SK-N-SH (cell line): Measurements from ENCODE around the gene FCGR3B.
"Not testable (repeated sequence)": the region's sequence is repeated elsewhere in the genome, so short reads cannot be mapped to it uniquely, and the experiment has no call there.

Experiments
- CTCF ChIP-seq: fragments of 200-600 bp; sonication (generic); IDR thresholded peaks from 2 replicates; pipeline ENCODE4 v1.6.1; 2017; ENCODE audit warnings: antibody characterized with exemption, mild to moderate bottlenecking, moderate library complexity
- ELF1 ChIP-seq: IDR thresholded peaks from 2 replicates; pipeline ENCODE4 v1.4.0; 2012
- EP300 ChIP-seq, 2 experiments: IDR thresholded peaks; 2 replicates each; pipeline versions ENCODE4 v1.4.0 to v1.6.1; 2012; ENCODE audit warnings: borderline replicate concordance in 1 of 2, low read depth in 1 of 2, low read length in 1 of 2
- GABPA ChIP-seq: IDR thresholded peaks from 2 replicates; pipeline ENCODE4 v1.4.0; 2012; ENCODE audit warnings: low read depth, mild to moderate bottlenecking

DNA sequence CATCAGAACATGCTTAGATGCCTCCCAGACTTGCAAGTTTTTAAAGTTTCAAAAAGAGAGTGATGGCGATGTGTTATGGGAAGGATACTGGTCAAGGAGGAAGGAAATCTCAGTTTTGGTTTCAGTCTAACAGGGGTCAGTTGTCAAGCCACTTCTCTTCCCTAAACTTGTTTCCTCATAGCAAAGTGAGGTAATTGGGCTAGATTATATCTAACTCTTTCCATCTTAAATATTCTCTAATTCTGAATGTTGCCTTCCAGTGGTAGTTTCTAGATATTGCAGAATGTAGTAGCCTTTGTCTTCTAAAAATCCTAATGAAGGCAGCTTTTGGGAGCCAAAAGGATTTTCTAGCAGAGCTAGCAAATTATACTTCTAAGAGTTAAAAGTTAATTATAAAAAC lies 11.7 kb upstream of the FCGR3B start:
- TF ChIP-seq EP300 (IDR thresholded peaks at IDR 0.05; ENCODE audit: borderline replicate concordance in 1 of 2, low read depth in 1 of 2, low read length in 1 of 2); ELF1; GABPA: not testable (repeated sequence)
- TF ChIP-seq CTCF = peak; percentile 24
